Measurements from ENCODE around the gene SYP.

DNA sequence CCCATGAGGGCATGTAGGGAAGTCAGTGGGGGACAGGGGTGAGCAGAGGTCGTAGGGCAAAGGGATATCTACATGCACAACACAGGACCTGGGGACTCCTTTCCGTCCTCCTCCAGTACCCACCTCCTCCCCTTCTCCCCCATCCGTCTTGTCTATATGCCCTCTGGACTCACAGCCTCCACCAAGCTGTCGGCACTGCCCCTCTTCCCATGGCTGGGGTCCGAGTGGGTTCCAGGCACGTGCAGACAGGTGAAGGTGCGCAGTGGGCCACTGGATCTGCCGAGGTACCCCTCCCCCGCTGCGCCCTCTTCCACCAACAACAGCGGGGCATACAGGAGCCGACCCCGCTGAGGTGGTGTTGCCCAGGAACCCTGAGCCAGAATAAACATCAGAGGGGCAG is 5.5 kb upstream of the SYP start:
- TF ChIP-seq, protein P1, sequence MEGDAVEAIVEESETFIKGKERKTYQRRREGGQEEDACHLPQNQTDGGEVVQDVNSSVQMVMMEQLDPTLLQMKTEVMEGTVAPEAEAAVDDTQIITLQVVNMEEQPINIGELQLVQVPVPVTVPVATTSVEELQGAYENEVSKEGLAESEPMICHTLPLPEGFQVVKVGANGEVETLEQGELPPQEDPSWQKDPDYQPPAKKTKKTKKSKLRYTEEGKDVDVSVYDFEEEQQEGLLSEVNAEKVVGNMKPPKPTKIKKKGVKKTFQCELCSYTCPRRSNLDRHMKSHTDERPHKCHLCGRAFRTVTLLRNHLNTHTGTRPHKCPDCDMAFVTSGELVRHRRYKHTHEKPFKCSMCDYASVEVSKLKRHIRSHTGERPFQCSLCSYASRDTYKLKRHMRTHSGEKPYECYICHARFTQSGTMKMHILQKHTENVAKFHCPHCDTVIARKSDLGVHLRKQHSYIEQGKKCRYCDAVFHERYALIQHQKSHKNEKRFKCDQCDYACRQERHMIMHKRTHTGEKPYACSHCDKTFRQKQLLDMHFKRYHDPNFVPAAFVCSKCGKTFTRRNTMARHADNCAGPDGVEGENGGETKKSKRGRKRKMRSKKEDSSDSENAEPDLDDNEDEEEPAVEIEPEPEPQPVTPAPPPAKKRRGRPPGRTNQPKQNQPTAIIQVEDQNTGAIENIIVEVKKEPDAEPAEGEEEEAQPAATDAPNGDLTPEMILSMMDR (IDR thresholded peaks at IDR 0.05), result no peak
- no peak for TF ChIP-seq POLR2AphosphoS5 (IDR thresholded peaks at IDR 0.05)

All from breast epithelium (tissue), 3 donors.